ENCODE measurements around the gene RGS12.

The RGS12 gene

GRCh38 chr4:3246458-3247398 is 46.1 kb upstream of the RGS12 start:
- no peak overlapping the region for H3K4me3 ChIP-seq (ENCODE audit: low read depth, low read length)
- DNase-seq (ENCODE audit: low read depth): no peak
- TF ChIP-seq, protein P1, sequence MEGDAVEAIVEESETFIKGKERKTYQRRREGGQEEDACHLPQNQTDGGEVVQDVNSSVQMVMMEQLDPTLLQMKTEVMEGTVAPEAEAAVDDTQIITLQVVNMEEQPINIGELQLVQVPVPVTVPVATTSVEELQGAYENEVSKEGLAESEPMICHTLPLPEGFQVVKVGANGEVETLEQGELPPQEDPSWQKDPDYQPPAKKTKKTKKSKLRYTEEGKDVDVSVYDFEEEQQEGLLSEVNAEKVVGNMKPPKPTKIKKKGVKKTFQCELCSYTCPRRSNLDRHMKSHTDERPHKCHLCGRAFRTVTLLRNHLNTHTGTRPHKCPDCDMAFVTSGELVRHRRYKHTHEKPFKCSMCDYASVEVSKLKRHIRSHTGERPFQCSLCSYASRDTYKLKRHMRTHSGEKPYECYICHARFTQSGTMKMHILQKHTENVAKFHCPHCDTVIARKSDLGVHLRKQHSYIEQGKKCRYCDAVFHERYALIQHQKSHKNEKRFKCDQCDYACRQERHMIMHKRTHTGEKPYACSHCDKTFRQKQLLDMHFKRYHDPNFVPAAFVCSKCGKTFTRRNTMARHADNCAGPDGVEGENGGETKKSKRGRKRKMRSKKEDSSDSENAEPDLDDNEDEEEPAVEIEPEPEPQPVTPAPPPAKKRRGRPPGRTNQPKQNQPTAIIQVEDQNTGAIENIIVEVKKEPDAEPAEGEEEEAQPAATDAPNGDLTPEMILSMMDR (IDR thresholded peaks at IDR 0.05; ENCODE audit: control insufficient read depth, extremely low read depth, insufficient read depth): peak; percentile 14; the same call in 1 of the 2 replicates

- TF ChIP-seq, protein P1 (IDR thresholded peaks at IDR 0.05; ENCODE audit: control insufficient read depth, extremely low read depth, insufficient read depth): no peak
- no peak overlapping the region for H3K4me3 ChIP-seq (ENCODE audit: low read depth, low read length)
- DNase-seq (ENCODE audit: low read depth): no peak
These were observed 45.2 kb upstream of the RGS12 start for GRCh38 chr4:3247399-3248177.

DNA sequence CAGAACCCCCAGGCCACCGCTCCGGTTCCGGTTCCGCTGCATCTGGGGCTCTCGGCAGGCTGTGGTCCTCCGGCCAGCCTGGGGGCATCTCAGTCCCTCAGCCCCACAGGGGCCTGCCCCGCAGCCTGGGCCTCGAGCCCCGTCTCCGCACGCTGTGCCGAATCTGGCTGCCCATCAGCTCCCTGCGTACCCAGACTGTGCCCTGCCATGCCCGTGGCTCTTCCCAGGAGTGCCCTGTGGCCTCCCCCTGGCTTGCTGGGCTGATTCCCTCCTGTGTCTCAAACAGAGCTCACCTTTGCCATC is 44.7 kb upstream of the RGS12 start:
- TF ChIP-seq, protein P1 (IDR thresholded peaks at IDR 0.05; ENCODE audit: control insufficient read depth, extremely low read depth, insufficient read depth): no peak
- no peak overlapping the region for H3K4me3 ChIP-seq (ENCODE audit: low read depth, low read length)
- no peak for DNase-seq (ENCODE audit: low read depth)

GRCh38 chr4:3248811-3249661 is 43.8 kb upstream of the RGS12 start, which contains the start of gene MSANTD1:
MSANTD1 (plus strand) TSS chr4:3249159; CDS start chr4:3249223, 64 bp downstream.
- TF ChIP-seq, protein P1 (IDR thresholded peaks at IDR 0.05; ENCODE audit: control insufficient read depth, extremely low read depth, insufficient read depth): no peak
- DNase-seq (ENCODE audit: low read depth): no peak
- H3K4me3 ChIP-seq (ENCODE audit: low read depth, low read length): no peak within 1 kb of the TSS

DNA sequence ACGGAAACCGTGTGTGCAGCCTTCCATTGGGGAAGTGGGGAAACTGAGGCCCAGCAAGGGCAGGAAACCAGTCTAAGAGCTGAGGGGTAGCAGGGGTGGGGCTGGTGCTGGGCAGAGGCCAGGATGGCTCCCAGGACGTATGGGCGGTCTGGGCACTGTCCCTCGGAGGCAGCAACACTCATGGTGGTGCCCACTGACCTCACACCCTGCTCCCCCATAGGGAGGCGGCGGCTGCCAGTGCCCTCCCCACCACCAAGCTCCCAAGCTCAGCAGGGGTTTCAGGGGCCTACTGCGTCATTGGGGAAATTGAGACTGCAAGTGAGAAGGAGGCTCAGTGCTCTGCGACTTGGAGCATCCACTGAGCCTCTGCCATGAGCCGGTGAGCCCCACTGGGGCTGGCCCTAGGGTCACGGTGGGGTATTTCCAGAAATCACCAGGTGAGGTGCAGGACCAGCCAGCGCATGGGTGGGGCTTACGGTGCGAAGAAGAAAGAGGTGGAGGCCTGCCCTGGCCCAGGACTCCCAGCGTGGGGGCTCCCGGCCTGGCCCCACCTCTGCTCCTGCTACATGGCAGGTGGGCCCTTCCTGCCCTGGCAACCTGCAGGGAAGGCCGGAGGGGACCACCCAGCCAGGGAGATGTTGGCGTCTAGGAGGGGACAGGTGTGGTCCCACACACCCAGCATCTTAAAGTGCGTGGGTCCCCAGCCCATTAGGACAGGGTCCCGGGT is 42.9 kb upstream of the RGS12 start:
- H3K4me3 ChIP-seq (ENCODE audit: low read depth, low read length): no peak overlapping the region
- no peak for DNase-seq (ENCODE audit: low read depth)

More for the DNA sequence above, 42.9 kb upstream of the RGS12 start:
- TF ChIP-seq, protein P1 (IDR thresholded peaks at IDR 0.05; ENCODE audit: control insufficient read depth, extremely low read depth, insufficient read depth): no peak

Data from LNCaP clone FGC (cell line).